Measurements from ENCODE around the gene KDR.

DNA sequence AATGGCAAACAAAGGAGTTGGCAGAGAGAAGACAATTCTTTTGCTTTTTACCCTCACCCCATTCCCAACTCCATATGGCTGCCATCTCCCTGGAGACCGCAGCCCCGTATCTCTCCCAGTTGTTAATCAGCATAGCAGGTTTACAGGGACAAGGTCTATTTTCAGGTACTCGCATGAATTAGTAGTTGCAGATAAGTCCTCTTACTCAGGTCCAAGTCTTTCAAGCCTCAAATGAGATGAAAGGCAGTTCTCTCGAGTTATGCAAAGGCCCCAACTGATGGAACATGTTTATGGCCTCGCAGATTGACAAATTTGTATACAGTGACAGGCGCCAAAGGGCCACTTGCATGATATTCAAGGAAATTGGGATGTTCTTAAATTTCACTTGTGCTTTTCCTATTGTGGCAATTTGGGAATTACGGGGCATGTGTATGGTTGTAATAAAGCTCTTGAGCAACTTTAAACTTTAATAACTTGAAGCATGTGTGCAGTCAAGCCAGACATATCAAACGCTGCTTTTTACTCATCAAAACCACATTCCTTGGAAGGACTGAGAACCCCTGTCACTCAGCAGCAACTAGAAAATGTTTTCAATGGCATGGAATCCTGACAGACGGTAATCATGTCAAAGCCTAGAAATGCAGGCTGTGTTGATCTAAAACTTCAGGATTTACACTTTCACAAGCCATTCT is 45.1 kb downstream of the KDR start:
- TF ChIP-seq, protein P1, sequence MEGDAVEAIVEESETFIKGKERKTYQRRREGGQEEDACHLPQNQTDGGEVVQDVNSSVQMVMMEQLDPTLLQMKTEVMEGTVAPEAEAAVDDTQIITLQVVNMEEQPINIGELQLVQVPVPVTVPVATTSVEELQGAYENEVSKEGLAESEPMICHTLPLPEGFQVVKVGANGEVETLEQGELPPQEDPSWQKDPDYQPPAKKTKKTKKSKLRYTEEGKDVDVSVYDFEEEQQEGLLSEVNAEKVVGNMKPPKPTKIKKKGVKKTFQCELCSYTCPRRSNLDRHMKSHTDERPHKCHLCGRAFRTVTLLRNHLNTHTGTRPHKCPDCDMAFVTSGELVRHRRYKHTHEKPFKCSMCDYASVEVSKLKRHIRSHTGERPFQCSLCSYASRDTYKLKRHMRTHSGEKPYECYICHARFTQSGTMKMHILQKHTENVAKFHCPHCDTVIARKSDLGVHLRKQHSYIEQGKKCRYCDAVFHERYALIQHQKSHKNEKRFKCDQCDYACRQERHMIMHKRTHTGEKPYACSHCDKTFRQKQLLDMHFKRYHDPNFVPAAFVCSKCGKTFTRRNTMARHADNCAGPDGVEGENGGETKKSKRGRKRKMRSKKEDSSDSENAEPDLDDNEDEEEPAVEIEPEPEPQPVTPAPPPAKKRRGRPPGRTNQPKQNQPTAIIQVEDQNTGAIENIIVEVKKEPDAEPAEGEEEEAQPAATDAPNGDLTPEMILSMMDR (IDR thresholded peaks at IDR 0.05) = no peak
- TF ChIP-seq POLR2A (IDR thresholded peaks at IDR 0.05) (no peak), EP300 (IDR thresholded peaks at IDR 0.05) (no peak)
